ENCODE data around the gene PSRC1. TPM values are rescaled to one million over a fixed set of nuclear protein-coding genes. Genes with fewer than 3 reads are reported as not detected.

The PSRC1 gene
- total and polyA plus RNA-seq, 7 donors, result 2.3 to 13.6 (median 6.9) TPM

GRCh38 chr1:109271458-109271857 lies 11.5 kb downstream of the PSRC1 start:
- Histone ChIP-seq H3K4me3 (no peak overlapping the region), H3K9me3 (no peaks in the 10 kb centered on the region), H3K27me3 (no peaks in the 10 kb centered on the region), H3K4me1 (peaks cover 0 to 17% (median 8%) of the 10 kb centered on the region in 4 donors), H3K36me3 (peaks cover 0 to 28% (median 0%) of the 10 kb centered on the region in 4 donors), H3K27ac (no peak overlapping the region)
- no peak for DNase-seq
- no peak for TF ChIP-seq CTCF (IDR thresholded peaks at IDR 0.05)
- TF ChIP-seq POLR2AphosphoS5 (IDR thresholded peaks at IDR 0.05), result no peak
- no peak for TF ChIP-seq POLR2A (IDR thresholded peaks at IDR 0.05)
- TF ChIP-seq EP300 (IDR thresholded peaks at IDR 0.05), result no peak
- 89 to 94% methylated on average over 6 of the region's 6 CpGs for WGBS, 2 donors
- intact Hi-C loops (cut with DNase I), result loop anchor here (10.0 kb wide), 1 partner anchor 263 kb away; the partner anchor contains the start of gene GPR61

GRCh38 chr1:109270623-109271317 lies 12.2 kb downstream of the PSRC1 start:
- no peaks in the 10 kb centered on the region for H3K9me3 ChIP-seq
- no peak overlapping the region for H3K4me3 ChIP-seq
- intact Hi-C loops (cut with DNase I), result loop anchor here (10.0 kb wide), 1 partner anchor 264 kb away; the partner anchor contains the start of gene GPR61
- H3K27me3 ChIP-seq, result no peaks in the 10 kb centered on the region
- TF ChIP-seq EP300 (IDR thresholded peaks at IDR 0.05) (no peak), POLR2AphosphoS5 (IDR thresholded peaks at IDR 0.05) (no peak)
- WGBS, 2 donors, result 91 to 94% methylated on average over 20 of the region's 20 CpGs
- H3K4me1 ChIP-seq, result peaks cover 0 to 15% (median 8%) of the 10 kb centered on the region in 4 donors
- H3K27ac ChIP-seq, result no peak overlapping the region
- H3K36me3 ChIP-seq, result peaks cover 0 to 33% (median 0%) of the 10 kb centered on the region in 4 donors
- DNase-seq, result no peak

GRCh38 chr1:109269981-109270622 lies 12.8 kb downstream of the PSRC1 start:
- intact Hi-C loops (cut with DNase I), result loop anchor here (10.0 kb wide), 1 partner anchor 265 kb away; the partner anchor contains the start of gene GPR61
- peaks cover 0 to 38% (median 0%) of the 10 kb centered on the region in 4 donors for H3K36me3 ChIP-seq
- no peaks in the 10 kb centered on the region for H3K9me3 ChIP-seq
- no peaks in the 10 kb centered on the region for H3K27me3 ChIP-seq
- peaks cover 0 to 9% (median 5%) of the 10 kb centered on the region in 4 donors for H3K4me1 ChIP-seq
- TF ChIP-seq CTCF (IDR thresholded peaks at IDR 0.05) (no peak), POLR2A (IDR thresholded peaks at IDR 0.05) (no peak), EP300 (IDR thresholded peaks at IDR 0.05) (no peak), POLR2AphosphoS5 (IDR thresholded peaks at IDR 0.05) (no peak)
- H3K4me3 ChIP-seq, result no peak overlapping the region
- no peak for DNase-seq
- 90 to 95% methylated on average over 17 of the region's 17 CpGs for WGBS, 2 donors
- H3K27ac ChIP-seq, result no peak overlapping the region

- Histone ChIP-seq H3K27me3 (no peaks in the 10 kb centered on the region), H3K4me1 (peaks cover 0 to 2% (median 0%) of the 10 kb centered on the region in 4 donors), H3K9me3 (no peaks in the 10 kb centered on the region), H3K4me3 (no peak overlapping the region), H3K36me3 (peaks cover 0 to 45% (median 0%) of the 10 kb centered on the region in 4 donors), H3K27ac (no peak overlapping the region)
- DNase-seq, result no peak
- intact Hi-C loops (cut with DNase I), result no loop called here
- TF ChIP-seq CTCF (IDR thresholded peaks at IDR 0.05) (no peak), POLR2AphosphoS5 (IDR thresholded peaks at IDR 0.05) (no peak)
- WGBS, 2 donors, result 92 to 93% methylated on average over 33 of the region's 33 CpGs
Observed at GRCh38 chr1:109269212-109269980, 13.5 kb downstream of the PSRC1 start.

Data from sigmoid colon (tissue), 7 donors.